Measurements from ENCODE around the gene DHX9.

Gene DHX9

GRCh38 chr1:182842265-182842664 is 3.1 kb downstream of the DHX9 start:
- no peak for DNase-seq

- DNase-seq, result no peak
These were observed 6.2 kb downstream of the DHX9 start for GRCh38 chr1:182845379-182845778.

- no peak for DNase-seq
These were observed 6.7 kb downstream of the DHX9 start for GRCh38 chr1:182845894-182846293.

GRCh38 chr1:182847105-182847504 is 8.0 kb downstream of the DHX9 start:
- DNase-seq, result no peak

- no peak for DNase-seq
These were observed 9.6 kb downstream of the DHX9 start for GRCh38 chr1:182848736-182849135.

- no peak for DNase-seq
These were observed 11.2 kb downstream of the DHX9 start for GRCh38 chr1:182850319-182850718.

- DNase-seq, result no peak
These were observed 12.7 kb downstream of the DHX9 start for GRCh38 chr1:182851825-182852224.

GRCh38 chr1:182855911-182856310 is 16.8 kb downstream of the DHX9 start:
- no peak for DNase-seq

GRCh38 chr1:182857212-182857611 is 18.1 kb downstream of the DHX9 start:
- DNase-seq, result no peak

GRCh38 chr1:182860658-182861057 is 21.5 kb downstream of the DHX9 start:
- DNase-seq, result no peak

- no peak for DNase-seq
These were observed 22.8 kb downstream of the DHX9 start for GRCh38 chr1:182861994-182862393.

GRCh38 chr1:182862827-182863226 is 23.7 kb downstream of the DHX9 start:
- DNase-seq, result no peak

GRCh38 chr1:182863940-182864339 is 24.8 kb downstream of the DHX9 start:
- DNase-seq, result no peak

- DNase-seq, result no peak
These were observed 28.7 kb downstream of the DHX9 start for GRCh38 chr1:182867861-182868260.

- DNase-seq, result no peak
These were observed 30.1 kb downstream of the DHX9 start for GRCh38 chr1:182869241-182869666.

- no peak for DNase-seq
These were observed 33.7 kb downstream of the DHX9 start for GRCh38 chr1:182872881-182873280.

- no peak for DNase-seq
These were observed 36.7 kb downstream of the DHX9 start for GRCh38 chr1:182875889-182876288.

- DNase-seq, result no peak
These were observed 38.2 kb downstream of the DHX9 start for GRCh38 chr1:182877331-182877730.

GRCh38 chr1:182877842-182878241 is 38.7 kb downstream of the DHX9 start:
- no peak for DNase-seq

GRCh38 chr1:182884872-182885271 is 45.7 kb downstream of the DHX9 start:
- DNase-seq, result no peak

GRCh38 chr1:182885591-182885990 is 46.4 kb downstream of the DHX9 start:
- no peak for DNase-seq

GRCh38 chr1:182886985-182887384 is 47.8 kb downstream of the DHX9 start:
- no peak for DNase-seq

- DNase-seq, result no peak
These were observed 49.8 kb downstream of the DHX9 start for GRCh38 chr1:182888736-182889531.

- peak; percentile 16 for DNase-seq
These were observed 50.9 kb downstream of the DHX9 start for GRCh38 chr1:182889997-182890396.
